HepG2 (cell line): Measurements from ENCODE around the gene USP25. TPM values are rescaled to one million over a fixed set of nuclear protein-coding genes. Genes with fewer than 3 reads are reported as not detected.

Experiments used
- ATAC-seq: fragments of 200-7000 bp; cut with Tn5 transposase; 3 replicates; pipeline ENCODE4 v1.9.1; 2020; ENCODE audit warnings: mild to moderate bottlenecking, moderate library complexity
- BruUV-seq: library from RNA; stranded (reverse); fragments of 400-500 nt; replicated peaks from 2 replicates; lab custom pipeline; 2021; lab: Mats Ljungman, UMichigan
- CTCF ChIA-PET: fragments of 300-600 bp; formaldehyde crosslinking; extraction: SDS; loops from one replicate; lab custom pipeline; 2021; ENCODE audit warnings: low total read pairs, inconsistent platforms, low intra/inter-chr PET ratio; lab: Yijun Ruan, JAX
- POLR2A ChIA-PET: fragments of 350-600 bp; sonication (Branson Sonifier 250); formaldehyde crosslinking; loops from one replicate; lab custom pipeline; 2020; ENCODE audit warnings: antibody characterized with exemption, inconsistent platforms; lab: Yijun Ruan, JAX
- DNase-seq: peaks from one replicate; pipeline ENCODE4 v3.0.0-alpha.2; 2015; ENCODE audit warnings: low spot score
- FAIRE-seq: peaks from 3 replicates; lab custom pipeline; 2011; peaks lifted over from hg19 to GRCh38; lab: Jason Lieb, UNC
- H2AFZ ChIP-seq: one replicate; pipeline ENCODE4 v1.6.1; 2011; ENCODE audit warnings: low read length, inconsistent platforms
- H3K27ac ChIP-seq: fragments of 300-600 bp; 3 replicates; pipeline ENCODE4 v1.8.0; 2011; ENCODE audit warnings: mixed run types, mild to moderate bottlenecking, mixed read lengths, low read length, inconsistent platforms; ENCODE audit not compliant: insufficient read depth; ENCODE audit errors: extremely low read length
- H3K27me3 ChIP-seq, 2 experiments: fragments of 200-600 bp in 1 of 2; 2 replicates in 1 of 2; 3 replicates in 1 of 2; pipeline versions ENCODE4 v1.6.0 to v1.8.0; 2011; ENCODE audit warnings: low read length in 2 of 2, mild to moderate bottlenecking in 2 of 2, moderate library complexity in 2 of 2, inconsistent platforms in 1 of 2; ENCODE audit not compliant: insufficient read depth in 2 of 2, control insufficient read depth in 1 of 2
- H3K36me3 ChIP-seq, 2 experiments: fragments of 200-600 bp in 1 of 2; replicated peaks in 1 of 2; 2 replicates in 1 of 2; 3 replicates in 1 of 2; pipeline versions ENCODE4 v1.5.1 to v1.8.0; 2011; ENCODE audit warnings: low read length in 2 of 2, inconsistent platforms in 1 of 2; ENCODE audit not compliant: insufficient read depth in 2 of 2, control insufficient read depth in 1 of 2
- H3K4me1 ChIP-seq: 2 replicates; pipeline ENCODE4 v1.5.1; 2012; ENCODE audit warnings: low read length, inconsistent platforms; ENCODE audit not compliant: insufficient read depth
- H3K4me2 ChIP-seq: 2 replicates; pipeline ENCODE4 v1.6.0; 2011; ENCODE audit warnings: low read depth, low read length, inconsistent platforms
- H3K4me3 ChIP-seq, 3 experiments: fragments of 200-600 bp in 1 of 3; sonication (generic), shearing (Covaris generic) in 1 of 3; replicated peaks in 1 of 3; 2 replicates each; pipeline ENCODE4 v1.5.1; 2011 to 2016; ENCODE audit warnings: low read length in 3 of 3, inconsistent platforms in 2 of 3, low read depth in 2 of 3, mild to moderate bottlenecking in 2 of 3, control low read depth in 1 of 3, mixed read lengths in 1 of 3; ENCODE audit not compliant: insufficient read depth in 1 of 3
- H3K79me2 ChIP-seq: one replicate; pipeline ENCODE4 v1.6.1; 2011; ENCODE audit warnings: low read length, inconsistent platforms; ENCODE audit not compliant: insufficient read depth
- H3K9ac ChIP-seq: 2 replicates; pipeline ENCODE4 v1.6.0; 2011; ENCODE audit warnings: mild to moderate bottlenecking, low read depth, low read length, inconsistent platforms; ENCODE audit not compliant: insufficient read depth
- H3K9me3 ChIP-seq: 2 replicates; pipeline ENCODE4 v1.5.1; 2012; ENCODE audit warnings: mild to moderate bottlenecking, low read length
- H4K20me1 ChIP-seq: 2 replicates; pipeline ENCODE4 v1.6.0; 2011; ENCODE audit warnings: inconsistent platforms, mild to moderate bottlenecking, low read length, moderate library complexity; ENCODE audit not compliant: insufficient read depth
- DNMT3B ChIP-seq: conservative IDR thresholded peaks from 2 replicates; pipeline ENCODE4 v1.6.1; 2016; ENCODE audit warnings: missing biosample characterization, control low read depth
- FOXK2 ChIP-seq: fragments of 450-650 bp; IDR thresholded peaks from 2 replicates; pipeline ENCODE4 v1.6.1; 2016
- FOXO1 ChIP-seq: sonication (generic); formaldehyde crosslinking; IDR thresholded peaks from 2 replicates; pipeline ENCODE4 v1.4.0; 2020; ENCODE audit warnings: missing genetic modification reagents
- GATAD2A ChIP-seq: IDR thresholded peaks from 2 replicates; pipeline ENCODE4 v1.6.1; 2016
- IRX3 ChIP-seq: sonication (generic); formaldehyde crosslinking; IDR thresholded peaks from 2 replicates; pipeline ENCODE4 v1.8.1; 2023; ENCODE audit warnings: mild to moderate bottlenecking, low read depth, missing genetic modification reagents, borderline replicate concordance
- ISL2 ChIP-seq: sonication (generic); formaldehyde crosslinking; IDR thresholded peaks from 2 replicates; pipeline ENCODE4 v1.5.0; 2020; ENCODE audit warnings: missing genetic modification reagents
- U2AF2 ChIP-seq: fragments of 200-400 bp; formaldehyde crosslinking; IDR thresholded peaks from 2 replicates; pipeline ENCODE4 v1.6.1; 2017; ENCODE audit warnings: low read depth, mild to moderate bottlenecking, low read length
- ZNF749 ChIP-seq: sonication (generic); formaldehyde crosslinking; IDR thresholded peaks from 2 replicates; pipeline ENCODE4 v1.8.0; 2022; ENCODE audit warnings: mild to moderate bottlenecking, missing genetic modification reagents, moderate library complexity, borderline replicate concordance
- WGBS: methylation state at CpG from one replicate; pipeline ENCODE4 v1.1.6; 2017; ENCODE audit warnings: low lambda C conversion rate; 5-methylcytosine and 5-hydroxymethylcytosine counted together
- in situ Hi-C: cut with HindIII; loops from 2 replicates; pipeline ENCODE4 v1.10.0; 2017; ENCODE audit warnings: low pct_unique_long_range_greater_than_20kb; ENCODE audit not compliant: extremely low pct_ligation_motif_present
- intact Hi-C: fragments of 100-400 bp; cut with micrococcal nuclease; formaldehyde crosslinking; loops from one replicate; pipeline ENCODE4 v1.10.0; 2022; ENCODE audit not compliant: unreplicated experiment
- polyA plus RNA-seq, 8 experiments: library from polyadenylated mRNA; depleted of rRNA in 3 of 8; stranded (reverse) in 7 of 8; unstranded in 1 of 8; fragments of >200 nt; fragmentation: Illumina TruSeq in 4 of 8; extraction: Trizol in 4 of 8; gene quantifications; 2 replicates each; pipeline versions ENCODE4 v1.2.1 to v1.2.3, GENCODE V29; 2011 to 2016; ENCODE audit warnings: low read depth in 4 of 8, missing spikeins in 1 of 8, mixed read lengths in 1 of 8; ENCODE audit not compliant: insufficient read depth in 1 of 8
- total RNA-seq, 5 experiments: library from RNA; depleted of rRNA; stranded (reverse); fragments of >200 nt; fragmentation: Illumina TruSeq; extraction: Trizol; gene quantifications; 2 replicates each; pipeline ENCODE4 v1.2.3, GENCODE V29; 2016; ENCODE audit warnings: low read depth in 1 of 5
- TF ChIP-seq, protein P1 (sequence below): sonication (generic); formaldehyde crosslinking; conservative IDR thresholded peaks from 2 replicates; pipeline ENCODE4 v1.8.0; 2022; ENCODE audit warnings: missing genetic modification reagents
- TF ChIP-seq, protein P2 (sequence below): sonication (generic); formaldehyde crosslinking; IDR thresholded peaks from 2 replicates; pipeline ENCODE4 v1.4.0; 2020; ENCODE audit warnings: mild to moderate bottlenecking, missing genetic modification reagents
- TF ChIP-seq, protein P3 (sequence below): IDR thresholded peaks from 2 replicates; pipeline ENCODE4 v1.6.1; 2016; ENCODE audit warnings: missing biosample characterization, missing genetic modification reagents, low read depth

The USP25 gene
- total and polyA plus RNA-seq, 2 of the 13 experiments (the other 11 are each of a cell fraction or from before 2014, with no cell fraction given): 12.4 to 26.3 TPM

DNA sequence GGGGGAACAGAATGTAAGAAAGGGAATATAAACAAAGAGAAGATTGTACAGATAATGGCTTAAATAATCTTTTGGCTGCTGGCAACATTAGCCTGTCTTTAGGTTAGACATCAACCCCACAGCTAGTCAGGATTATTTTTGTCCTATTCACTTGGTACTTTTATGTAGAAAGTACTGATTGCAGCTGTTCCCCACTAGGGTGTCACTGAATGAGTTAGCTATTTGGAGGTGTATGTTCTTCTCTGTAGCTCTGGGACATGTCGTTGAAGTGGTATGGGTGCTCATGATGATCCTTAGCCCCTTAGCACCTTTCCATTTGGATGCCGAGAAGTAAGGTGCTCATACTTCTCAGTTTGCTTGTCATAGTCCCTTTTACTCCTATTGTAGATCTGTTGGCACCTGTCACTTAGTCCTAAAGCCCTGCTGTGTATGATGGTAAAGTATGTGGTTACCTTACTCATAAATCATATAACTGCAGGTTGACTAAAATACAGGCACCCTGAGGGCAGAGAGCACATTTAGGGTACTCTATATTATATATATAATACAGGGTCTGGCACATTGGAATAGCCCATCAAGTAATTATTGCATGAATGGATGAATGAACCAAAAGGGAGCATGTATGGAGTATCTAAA is 64.6 kb downstream of the USP25 start:
- Histone ChIP-seq H3K9ac (no peak overlapping the region), H3K4me3 (no peak overlapping the region), H3K79me2 (no peaks in the 10 kb centered on the region), H3K27ac (no peak overlapping the region), H3K9me3 (no peaks in the 10 kb centered on the region), H2AFZ (no peak overlapping the region), H3K36me3 (0 out of 5 replicates have a peak, but pooled peaks cover 0 to 4% of the 10 kb centered on the region in 2 experiments), H3K4me1 (no peaks in the 10 kb centered on the region), H3K27me3 (no peaks in the 10 kb centered on the region), H3K4me2 (no peak overlapping the region), H4K20me1 (no peaks in the 10 kb centered on the region)
- intact Hi-C loops (loop anchor here (5.0 kb wide), 1 partner anchor 52 kb away; no protein-coding TSS in a partner anchor), in situ Hi-C loops (no loop called here)
- ChIA-PET CTCF (no interaction called here), POLR2A (no interaction called here)
- BruUV-seq: no TSS peak
- ATAC-seq: no peak
- WGBS: 96% methylated on average over 2 of the region's 2 CpGs
- DNase-seq: no peak
- FAIRE-seq: no peak
- TF ChIP-seq FOXK2 (no peak), GATAD2A (no peak), U2AF2 (no peak), FOXO1 (CRISPR knock-in tag) (no peak), ZNF749 (no peak)
- TF ChIP-seq, protein P1, sequence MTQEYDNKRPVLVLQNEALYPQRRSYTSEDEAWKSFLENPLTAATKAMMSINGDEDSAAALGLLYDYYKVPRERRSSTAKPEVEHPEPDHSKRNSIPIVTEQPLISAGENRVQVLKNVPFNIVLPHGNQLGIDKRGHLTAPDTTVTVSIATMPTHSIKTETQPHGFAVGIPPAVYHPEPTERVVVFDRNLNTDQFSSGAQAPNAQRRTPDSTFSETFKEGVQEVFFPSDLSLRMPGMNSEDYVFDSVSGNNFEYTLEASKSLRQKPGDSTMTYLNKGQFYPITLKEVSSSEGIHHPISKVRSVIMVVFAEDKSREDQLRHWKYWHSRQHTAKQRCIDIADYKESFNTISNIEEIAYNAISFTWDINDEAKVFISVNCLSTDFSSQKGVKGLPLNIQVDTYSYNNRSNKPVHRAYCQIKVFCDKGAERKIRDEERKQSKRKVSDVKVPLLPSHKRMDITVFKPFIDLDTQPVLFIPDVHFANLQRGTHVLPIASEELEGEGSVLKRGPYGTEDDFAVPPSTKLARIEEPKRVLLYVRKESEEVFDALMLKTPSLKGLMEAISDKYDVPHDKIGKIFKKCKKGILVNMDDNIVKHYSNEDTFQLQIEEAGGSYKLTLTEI (CRISPR knock-in tag): no peak

DNA sequence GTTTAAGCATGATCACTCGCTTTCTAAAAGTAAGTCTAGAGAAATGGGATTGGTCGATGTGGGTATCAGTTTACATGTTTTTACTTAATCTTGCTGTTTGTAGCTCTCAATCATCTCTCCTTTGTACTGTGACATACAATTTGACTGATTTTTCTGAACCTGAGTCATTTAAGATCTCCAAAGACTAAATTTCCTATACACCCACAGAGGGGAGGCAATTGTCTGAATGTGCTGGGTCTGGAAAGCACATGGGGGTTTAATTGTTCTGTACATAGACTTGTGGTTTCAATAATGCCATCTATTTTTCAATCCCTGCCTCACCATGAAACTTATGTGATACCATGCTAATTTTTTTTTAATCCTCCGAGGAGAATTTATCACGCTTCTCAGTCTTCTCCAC is 65.8 kb downstream of the USP25 start:
- H3K27ac ChIP-seq: no peak overlapping the region
- H3K4me2 ChIP-seq: no peak overlapping the region
- ATAC-seq (no peak), FAIRE-seq (no peak), DNase-seq (no peak)
- CTCF ChIA-PET: no interaction called here
- H3K9ac ChIP-seq: no peak overlapping the region
- no peaks in the 10 kb centered on the region for H3K27me3 ChIP-seq
- in situ Hi-C loops: no loop called here
- no peak overlapping the region for H2AFZ ChIP-seq
- H3K79me2 ChIP-seq: no peaks in the 10 kb centered on the region
- no peak overlapping the region for H3K4me3 ChIP-seq
- H3K9me3 ChIP-seq: no peaks in the 10 kb centered on the region
- 0 out of 5 replicates have a peak, but pooled peaks cover 0 to 4% of the 10 kb centered on the region in 2 experiments for H3K36me3 ChIP-seq
- intact Hi-C loops: no loop called here
- POLR2A ChIA-PET: no interaction called here
- no peaks in the 10 kb centered on the region for H3K4me1 ChIP-seq
- 95% methylated on average over 4 of the region's 4 CpGs for WGBS
- H4K20me1 ChIP-seq: no peaks in the 10 kb centered on the region
- BruUV-seq: no TSS peak
- TF ChIP-seq ISL2 (CRISPR knock-in tag) (no peak), DNMT3B (no peak), IRX3 (CRISPR knock-in tag) (no peak)
- TF ChIP-seq, protein P2, sequence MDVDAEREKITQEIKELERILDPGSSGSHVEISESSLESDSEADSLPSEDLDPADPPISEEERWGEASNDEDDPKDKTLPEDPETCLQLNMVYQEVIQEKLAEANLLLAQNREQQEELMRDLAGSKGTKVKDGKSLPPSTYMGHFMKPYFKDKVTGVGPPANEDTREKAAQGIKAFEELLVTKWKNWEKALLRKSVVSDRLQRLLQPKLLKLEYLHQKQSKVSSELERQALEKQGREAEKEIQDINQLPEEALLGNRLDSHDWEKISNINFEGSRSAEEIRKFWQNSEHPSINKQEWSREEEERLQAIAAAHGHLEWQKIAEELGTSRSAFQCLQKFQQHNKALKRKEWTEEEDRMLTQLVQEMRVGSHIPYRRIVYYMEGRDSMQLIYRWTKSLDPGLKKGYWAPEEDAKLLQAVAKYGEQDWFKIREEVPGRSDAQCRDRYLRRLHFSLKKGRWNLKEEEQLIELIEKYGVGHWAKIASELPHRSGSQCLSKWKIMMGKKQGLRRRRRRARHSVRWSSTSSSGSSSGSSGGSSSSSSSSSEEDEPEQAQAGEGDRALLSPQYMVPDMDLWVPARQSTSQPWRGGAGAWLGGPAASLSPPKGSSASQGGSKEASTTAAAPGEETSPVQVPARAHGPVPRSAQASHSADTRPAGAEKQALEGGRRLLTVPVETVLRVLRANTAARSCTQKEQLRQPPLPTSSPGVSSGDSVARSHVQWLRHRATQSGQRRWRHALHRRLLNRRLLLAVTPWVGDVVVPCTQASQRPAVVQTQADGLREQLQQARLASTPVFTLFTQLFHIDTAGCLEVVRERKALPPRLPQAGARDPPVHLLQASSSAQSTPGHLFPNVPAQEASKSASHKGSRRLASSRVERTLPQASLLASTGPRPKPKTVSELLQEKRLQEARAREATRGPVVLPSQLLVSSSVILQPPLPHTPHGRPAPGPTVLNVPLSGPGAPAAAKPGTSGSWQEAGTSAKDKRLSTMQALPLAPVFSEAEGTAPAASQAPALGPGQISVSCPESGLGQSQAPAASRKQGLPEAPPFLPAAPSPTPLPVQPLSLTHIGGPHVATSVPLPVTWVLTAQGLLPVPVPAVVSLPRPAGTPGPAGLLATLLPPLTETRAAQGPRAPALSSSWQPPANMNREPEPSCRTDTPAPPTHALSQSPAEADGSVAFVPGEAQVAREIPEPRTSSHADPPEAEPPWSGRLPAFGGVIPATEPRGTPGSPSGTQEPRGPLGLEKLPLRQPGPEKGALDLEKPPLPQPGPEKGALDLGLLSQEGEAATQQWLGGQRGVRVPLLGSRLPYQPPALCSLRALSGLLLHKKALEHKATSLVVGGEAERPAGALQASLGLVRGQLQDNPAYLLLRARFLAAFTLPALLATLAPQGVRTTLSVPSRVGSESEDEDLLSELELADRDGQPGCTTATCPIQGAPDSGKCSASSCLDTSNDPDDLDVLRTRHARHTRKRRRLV: no peak
- TF ChIP-seq, protein P3, sequence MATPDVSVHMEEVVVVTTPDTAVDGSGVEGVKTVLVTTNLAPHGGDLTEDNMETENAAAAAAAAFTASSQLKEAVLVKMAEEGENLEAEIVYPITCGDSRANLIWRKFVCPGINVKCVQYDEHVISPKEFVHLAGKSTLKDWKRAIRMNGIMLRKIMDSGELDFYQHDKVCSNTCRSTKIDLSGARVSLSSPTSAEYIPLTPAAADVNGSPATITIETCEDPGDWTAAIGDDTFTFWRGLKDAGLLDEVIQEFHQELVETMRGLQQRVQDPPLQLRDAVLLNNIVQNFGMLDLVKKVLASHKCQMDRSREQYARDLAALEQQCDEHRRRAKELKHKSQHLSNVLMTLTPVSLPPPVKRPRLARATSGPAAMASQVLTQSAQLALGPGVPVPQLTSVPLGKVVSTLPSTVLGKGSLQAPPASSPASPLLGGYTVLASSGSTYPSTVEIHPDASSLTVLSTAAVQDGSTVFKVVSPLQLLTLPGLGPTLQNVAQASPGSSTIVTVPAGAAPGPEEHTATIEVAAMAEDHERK: no peak
